HG03025 (cell line): ENCODE measurements around the gene MYL1.

Source experiments
- ATAC-seq: cut with Tn5 transposase; IDR thresholded peaks from one replicate; pipeline ENCODE4 v1.9.1; 2021; ENCODE audit warnings: mild to moderate bottlenecking, moderate library complexity; ENCODE audit not compliant: unreplicated experiment, low FRiP score

Gene MYL1

GRCh38 chr2:210315015-210315788 lies at the start of gene MYL1:
MYL1 (minus strand) TSS chr2:210315174; CDS start chr2:210315042, 132 bp downstream.
- ATAC-seq, result no peak

GRCh38 chr2:210363876-210364275 lies 48.9 kb upstream of the MYL1 start:
- no peak for ATAC-seq

- ATAC-seq, result no peak
Observed at GRCh38 chr2:210363261-210363660, 48.3 kb upstream of the MYL1 start.

- ATAC-seq, result no peak
Observed at GRCh38 chr2:210360412-210360811, 45.4 kb upstream of the MYL1 start.

GRCh38 chr2:210356944-210357343 lies 42.0 kb upstream of the MYL1 start:
- ATAC-seq, result no peak

GRCh38 chr2:210337159-210337558 lies 22.2 kb upstream of the MYL1 start:
- ATAC-seq, result no peak

GRCh38 chr2:210324906-210325305 lies 9.9 kb upstream of the MYL1 start:
- no peak for ATAC-seq

GRCh38 chr2:210324458-210324857 lies 9.5 kb upstream of the MYL1 start:
- no peak for ATAC-seq

GRCh38 chr2:210323003-210323402 lies 8.0 kb upstream of the MYL1 start:
- ATAC-seq, result no peak

- no peak for ATAC-seq
Observed at GRCh38 chr2:210318891-210319290, 3.9 kb upstream of the MYL1 start.

- no peak for ATAC-seq
Observed at GRCh38 chr2:210318486-210318885, 3.5 kb upstream of the MYL1 start.

GRCh38 chr2:210310550-210310949 lies 4.4 kb downstream of the MYL1 start:
- no peak for ATAC-seq

GRCh38 chr2:210309548-210310233 lies 5.3 kb downstream of the MYL1 start:
- ATAC-seq, result no peak

- ATAC-seq, result no peak
Observed at GRCh38 chr2:210303498-210303897, 11.5 kb downstream of the MYL1 start.

GRCh38 chr2:210302326-210302725 lies 12.6 kb downstream of the MYL1 start:
- no peak for ATAC-seq

- ATAC-seq, result no peak
Observed at GRCh38 chr2:210299866-210300373, 15.1 kb downstream of the MYL1 start.

GRCh38 chr2:210288408-210288807 lies 26.6 kb downstream of the MYL1 start:
- no peak for ATAC-seq

- ATAC-seq, result no peak
Observed at GRCh38 chr2:210287301-210287700, 27.7 kb downstream of the MYL1 start.

GRCh38 chr2:210286123-210286680 lies 28.8 kb downstream of the MYL1 start:
- no peak for ATAC-seq

- no peak for ATAC-seq
Observed at GRCh38 chr2:210277133-210277532, 37.8 kb downstream of the MYL1 start.

GRCh38 chr2:210271300-210271699 lies 43.7 kb downstream of the MYL1 start:
- ATAC-seq, result no peak
